Right forelimb (tissue), 1 donor: Measurements from ENCODE around the gene FAM53B.
A peak's percentile ranks its signal among the peaks of the same experiment; 100 is the strongest.

Source experiments
- DNase-seq: peaks from one replicate; pipeline ENCODE4 v3.0.0-alpha.2; 2018

Gene FAM53B

DNA sequence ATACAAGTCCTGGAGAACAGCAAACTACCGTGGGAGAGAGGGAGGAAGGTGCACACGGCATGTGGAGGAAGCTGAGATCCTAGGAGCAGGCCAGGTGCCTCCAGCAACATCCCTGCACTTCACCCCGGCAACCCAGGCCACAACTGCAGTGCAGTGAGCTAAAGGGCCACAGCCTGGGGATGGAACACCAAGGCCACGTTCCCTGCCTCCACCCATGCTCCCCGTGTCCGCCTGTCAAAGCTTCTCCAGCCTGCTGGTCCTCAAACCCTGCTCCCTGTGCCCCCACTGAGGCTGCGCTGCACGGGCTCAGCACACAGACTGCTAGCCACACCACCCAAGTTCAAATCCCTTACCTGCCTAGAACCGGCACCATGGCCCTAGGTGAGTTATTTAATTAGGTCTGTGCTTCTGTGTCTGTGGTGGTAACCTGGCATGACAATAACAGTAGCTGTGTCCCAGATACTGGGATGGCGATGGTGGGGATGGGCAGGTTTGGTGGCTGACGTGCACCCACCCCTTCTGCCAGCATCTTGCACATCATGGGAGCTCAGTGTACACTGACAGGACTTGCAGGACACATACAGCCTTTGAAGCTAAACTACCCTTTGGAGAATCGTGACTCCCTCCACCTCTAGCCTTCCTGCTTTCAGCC lies 85.5 kb downstream of the FAM53B start:
- DNase-seq: no peak

DNA sequence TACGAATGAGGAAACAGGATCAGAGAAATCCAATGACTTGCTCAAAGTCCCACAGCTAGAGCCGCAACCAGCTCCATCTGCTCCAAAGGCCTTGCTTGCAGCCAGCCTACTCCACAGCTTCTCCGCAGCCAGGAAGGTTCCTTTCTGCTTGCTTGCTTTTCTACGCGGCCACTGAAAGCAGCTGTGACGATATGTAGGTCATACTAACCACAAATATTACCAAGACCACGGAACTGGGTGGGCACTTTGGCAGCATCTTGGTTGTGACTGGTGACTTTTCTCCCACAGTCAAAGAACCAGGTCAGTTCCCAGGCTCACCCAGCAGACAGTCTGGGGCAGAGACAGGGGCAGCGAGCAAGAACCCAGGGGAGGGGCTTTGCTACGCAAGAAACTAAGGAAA lies 86.4 kb downstream of the FAM53B start:
- DNase-seq: no peak

DNA sequence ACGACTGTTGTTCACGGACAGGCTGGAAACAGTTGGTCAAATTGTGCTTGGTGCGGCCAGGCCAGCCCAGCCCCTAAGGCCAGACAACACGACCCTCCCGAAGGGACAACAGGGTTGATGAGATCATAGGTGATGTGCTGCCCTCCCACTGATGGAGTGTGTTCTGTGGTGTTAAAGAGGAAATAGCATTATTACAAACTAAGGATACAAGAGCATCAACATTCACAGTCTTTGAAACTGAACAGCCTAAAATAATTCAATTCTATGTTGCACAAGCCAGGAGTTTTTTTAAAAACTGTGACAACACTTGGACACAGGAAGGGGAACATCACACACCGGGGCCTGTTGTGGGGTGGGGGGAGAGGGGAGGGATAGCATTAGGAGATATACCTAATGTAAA lies 87.6 kb downstream of the FAM53B start:
- no peak for DNase-seq

DNA sequence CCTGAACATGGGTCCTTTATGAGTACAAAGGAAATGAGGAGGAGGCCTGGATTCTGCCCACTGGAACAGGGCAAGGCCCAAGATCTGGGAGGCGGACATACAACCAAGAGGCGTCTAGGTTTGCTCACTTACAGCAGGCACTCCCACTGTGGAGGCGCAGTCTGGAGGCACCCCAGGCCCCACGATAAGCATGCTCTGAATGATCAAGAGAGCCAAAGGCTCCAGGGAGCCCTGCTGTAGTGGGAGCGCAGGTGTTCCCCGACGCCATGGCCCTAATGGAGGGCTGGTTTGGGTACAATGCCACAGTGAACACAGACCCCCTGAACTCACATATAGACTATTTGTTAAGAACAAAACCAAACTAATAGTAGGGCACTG lies 88.1 kb downstream of the FAM53B start:
- no peak for DNase-seq

DNA sequence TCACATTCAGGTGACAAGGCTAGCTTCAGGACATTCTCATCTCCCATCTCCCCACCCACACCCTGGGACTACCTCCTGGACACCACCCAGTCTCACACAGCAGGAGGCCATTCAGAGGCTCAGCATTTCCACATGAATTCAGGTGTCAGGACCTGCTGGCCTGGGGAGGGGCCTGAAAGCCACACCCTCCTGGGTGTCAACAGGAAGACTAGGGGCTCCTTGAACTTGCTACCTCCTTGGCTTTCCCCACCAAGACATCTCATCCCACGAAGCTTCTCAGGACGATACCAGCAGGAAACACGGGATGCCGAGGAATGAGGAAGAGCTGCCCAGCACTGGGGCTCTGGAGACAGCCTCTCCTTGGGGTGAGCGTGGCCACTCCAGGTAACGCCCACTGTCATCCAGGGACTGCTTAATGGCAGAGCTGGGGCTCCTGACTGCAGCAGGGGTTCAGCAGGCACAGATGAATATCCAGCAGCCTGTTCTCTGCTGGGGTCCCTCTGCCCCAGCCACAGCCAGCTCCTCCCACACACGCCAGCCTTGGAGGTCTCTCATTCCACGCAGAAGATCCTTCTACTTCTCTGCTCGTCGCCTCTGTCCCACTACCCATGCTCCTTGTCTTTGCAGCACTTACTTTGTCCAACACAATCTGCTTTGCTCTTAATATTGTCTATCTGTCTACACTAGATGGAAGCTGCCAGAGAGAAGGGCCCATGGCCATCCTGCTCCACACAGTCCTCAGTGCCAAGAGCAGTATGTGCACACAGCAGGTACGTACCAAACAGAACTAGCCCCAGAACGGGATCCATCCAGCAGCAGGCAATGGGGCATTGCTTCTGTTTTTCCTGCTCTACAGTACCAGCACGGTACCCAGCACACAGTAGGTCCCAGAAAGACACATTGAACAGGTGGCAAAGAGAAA lies 88.7 kb downstream of the FAM53B start:
- DNase-seq: no peak

DNA sequence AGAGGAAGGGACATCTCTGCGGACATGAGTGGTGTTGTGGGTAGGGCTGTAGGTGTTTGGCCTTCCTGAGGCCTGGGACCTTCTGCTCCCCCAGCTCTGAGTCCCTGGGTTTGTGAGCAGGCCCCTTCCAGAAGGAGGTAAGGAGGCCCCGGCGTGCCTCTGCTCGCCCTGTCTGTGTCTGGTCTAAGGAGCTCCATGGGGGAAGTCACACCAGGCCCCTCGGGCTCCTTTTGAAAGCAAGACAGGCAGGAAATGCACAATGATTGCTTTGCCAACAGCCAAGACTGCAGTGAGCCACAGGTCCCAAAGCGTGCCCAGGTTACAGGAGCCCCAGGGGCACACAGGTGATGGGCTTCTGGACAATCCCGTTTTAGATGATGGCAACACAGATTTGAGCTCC lies 89.5 kb downstream of the FAM53B start:
- no peak for DNase-seq

DNA sequence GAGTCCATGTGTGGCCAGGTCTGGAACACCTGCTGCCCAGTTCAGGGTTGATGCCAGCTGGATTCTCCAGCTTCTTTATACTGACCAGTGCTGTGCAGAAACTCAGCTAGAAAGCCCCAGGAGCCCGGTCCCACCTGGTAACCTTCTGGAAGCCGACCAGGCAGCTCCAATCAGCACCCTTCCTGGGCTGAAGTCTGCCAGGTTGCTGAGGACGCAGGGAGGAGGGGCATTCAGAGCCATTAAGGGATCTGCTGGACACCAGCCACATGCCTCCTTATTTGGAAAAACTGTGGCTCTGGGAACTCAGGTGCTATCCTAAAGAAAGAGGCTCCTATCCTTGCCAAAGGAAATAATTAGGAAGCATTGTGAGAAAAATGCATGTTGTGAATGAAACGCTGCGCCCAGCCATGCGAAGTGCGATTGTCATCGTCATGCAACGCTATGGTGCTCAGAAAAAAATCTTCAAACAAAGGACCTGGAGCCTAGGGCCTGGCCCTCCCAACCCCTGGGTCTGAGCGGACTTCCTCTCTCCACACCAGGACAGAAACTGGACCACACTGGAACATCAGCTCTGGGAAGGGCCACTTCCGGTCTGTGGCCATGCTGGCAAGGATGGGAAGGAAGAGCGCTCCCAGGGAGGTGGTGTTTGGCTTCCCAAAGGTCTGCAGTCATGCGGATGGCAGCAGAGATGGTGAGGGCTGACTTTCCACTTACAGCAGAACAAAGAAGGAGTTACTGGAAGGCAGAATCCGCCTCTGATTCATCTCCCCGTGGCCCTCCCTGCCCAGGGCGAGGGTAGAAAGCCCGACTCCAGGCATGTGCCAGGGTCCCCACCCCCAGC lies 90.1 kb downstream of the FAM53B start:
- no peak for DNase-seq

DNA sequence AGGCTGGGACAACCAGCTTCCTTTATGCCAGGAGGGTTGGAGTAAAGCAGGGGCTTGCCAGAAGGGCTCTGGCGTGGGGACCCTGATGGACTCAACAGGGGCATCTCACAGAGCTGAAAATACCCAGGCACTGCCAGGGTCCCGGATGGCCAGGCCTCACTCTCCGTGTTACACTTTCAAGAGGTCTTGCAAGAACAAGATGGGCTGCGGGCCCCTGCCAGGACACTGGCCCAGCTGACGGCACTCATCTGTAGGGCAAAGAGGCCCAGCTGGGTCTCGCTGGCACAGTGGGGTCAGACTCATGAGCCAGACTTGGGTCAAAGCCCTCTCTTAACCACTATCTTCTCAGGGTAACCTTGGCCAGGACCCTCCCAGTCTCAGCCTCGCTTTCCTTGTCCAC lies 90.9 kb downstream of the FAM53B start:
- DNase-seq: no peak

DNA sequence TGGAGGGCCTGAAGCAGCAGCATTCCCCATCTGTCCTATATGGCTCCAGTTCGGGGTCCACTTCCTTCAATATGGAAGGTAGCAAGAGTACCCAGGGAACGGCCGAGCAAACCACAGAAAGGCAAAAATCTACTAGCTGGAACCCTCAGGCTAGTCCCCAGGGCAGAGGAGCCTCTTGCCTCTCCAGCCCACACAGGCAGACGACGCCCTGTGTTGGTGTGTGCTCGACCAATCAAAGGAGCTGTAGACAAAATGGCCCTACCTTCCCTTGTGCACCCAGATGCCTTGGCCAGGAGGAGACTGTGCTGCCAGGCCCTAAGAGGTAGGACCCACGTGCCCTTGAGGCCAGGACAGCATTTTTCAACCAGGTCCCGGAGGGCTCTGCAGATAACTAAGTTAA lies 91.5 kb downstream of the FAM53B start:
- no peak for DNase-seq

DNA sequence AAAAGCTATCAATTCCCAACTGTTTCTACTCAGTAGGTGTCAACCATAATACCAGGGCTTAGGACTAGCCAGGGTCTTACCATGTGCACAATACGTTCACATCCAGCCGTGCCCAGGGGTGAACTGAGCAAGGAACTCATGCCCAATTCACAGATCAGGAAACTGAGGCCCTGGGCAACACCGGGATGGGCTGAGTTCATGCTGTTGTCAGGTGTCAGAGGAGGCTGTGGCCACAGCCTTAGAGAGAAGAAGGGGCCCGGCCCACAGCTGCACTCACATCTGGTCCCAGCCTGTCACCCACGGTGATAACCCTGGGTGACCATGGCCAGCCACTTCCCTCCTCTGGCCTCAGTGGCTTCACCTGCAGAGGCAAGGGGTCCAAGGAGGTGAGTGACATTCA lies 92.0 kb downstream of the FAM53B start:
- DNase-seq: no peak

DNA sequence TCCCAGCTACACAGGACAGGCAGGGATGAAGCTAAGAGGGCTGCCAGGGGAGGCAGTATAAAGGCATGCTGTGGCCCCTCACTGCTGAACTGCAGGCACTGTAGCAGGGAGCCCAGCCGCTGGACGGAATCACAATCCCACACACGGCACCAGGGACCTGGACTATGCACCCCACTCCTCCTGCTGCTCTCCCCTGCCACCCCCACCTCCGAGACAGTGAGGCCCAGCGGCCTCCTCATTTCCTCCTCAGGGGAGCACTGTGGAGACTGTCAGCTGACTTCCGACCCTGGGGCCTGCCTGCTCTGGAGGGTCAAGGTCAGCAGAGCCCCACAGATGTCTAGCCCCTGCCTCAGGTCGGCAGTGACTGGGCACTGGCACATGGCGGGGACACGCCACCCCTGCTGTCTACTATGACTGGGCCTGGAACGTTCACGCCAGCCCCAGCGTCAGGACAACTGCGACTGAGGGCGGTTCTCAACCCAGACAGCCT lies 92.7 kb downstream of the FAM53B start:
- DNase-seq: no peak

DNA sequence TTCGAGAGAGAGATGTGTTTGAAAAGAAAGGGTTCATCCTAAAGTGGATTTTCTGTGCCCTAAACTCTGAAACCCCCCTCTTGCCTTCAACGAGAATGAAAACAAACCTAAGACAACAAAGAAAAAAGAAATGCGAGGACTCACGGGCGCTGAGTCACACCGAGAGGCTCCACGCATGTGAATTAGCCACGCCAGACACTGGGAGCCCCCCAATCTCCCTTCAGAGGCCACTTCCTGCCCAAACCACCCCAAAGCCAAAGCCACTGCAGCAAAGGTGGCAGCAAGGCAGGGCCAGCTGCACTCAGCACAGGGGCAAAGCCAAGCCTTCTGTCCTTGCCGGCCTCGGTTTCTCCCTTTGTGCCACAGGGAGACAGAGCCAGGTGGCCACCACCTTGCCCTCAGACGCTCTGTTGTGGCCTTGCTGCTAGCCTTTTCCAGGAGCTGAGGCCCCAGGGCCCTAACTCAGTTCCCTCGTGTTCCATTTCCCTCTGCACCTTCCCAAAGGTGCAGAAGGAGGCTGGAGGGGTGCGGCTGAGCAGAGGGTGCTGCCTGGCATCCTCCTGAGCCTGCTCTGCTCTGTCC lies 93.3 kb downstream of the FAM53B start:
- DNase-seq: no peak

DNA sequence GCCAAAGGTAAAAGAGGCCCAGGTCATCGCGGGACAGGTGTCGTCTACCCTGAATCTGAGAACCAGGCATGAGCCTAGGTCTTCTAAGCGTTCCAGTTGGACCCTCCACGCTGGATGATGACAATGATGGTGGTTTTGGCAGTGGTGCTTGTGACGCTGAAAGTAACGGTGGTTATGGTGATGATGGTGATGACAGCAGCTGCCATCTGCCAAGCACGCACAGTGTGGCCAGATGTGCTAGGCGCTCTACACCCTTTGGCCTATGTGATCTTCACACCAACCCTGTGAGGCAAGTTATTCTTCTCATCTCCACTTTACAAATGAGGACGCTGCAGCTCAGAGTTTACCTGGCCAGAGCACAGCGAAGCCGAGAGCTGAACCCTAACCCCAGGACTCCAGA lies 93.9 kb downstream of the FAM53B start:
- no peak for DNase-seq

DNA sequence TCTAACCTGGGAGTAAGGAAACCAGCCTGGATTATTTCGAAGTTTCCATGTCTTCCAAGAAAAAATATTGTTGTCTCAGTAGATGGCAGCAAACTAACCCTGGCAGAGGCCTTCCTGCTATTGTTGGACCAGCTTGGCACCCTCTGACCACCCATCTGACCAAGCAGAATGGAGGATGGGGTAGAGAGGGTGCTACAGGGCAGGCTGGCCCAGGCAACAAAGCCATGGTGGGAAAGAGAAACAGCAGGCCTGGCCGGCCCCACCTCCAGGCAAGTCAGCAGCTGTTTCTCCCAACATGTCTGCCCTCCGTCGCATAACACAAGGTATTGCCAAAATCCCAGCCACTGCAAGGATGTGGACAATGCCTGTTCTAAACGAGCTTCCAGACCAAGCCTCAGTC lies 95.0 kb downstream of the FAM53B start:
- DNase-seq: no peak

DNA sequence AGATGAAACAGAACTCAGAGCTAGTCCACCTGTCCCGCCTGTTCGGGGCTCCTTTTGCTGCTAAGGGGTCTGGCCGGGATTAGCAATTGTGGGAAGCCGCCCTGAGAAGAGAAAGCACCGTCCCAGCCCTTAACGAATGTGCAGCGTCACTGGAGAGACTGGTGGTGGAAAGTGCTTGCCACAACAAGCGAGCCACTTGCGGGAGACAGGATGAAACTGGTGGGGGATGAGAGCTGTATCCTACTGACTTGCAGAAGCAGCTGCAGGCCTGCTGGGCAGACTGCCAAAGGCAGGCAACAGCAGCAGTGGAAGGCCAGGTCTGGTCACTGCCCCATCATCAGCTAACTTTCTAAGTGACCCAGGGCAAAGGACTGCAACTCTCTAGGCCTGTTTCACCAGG lies 95.4 kb downstream of the FAM53B start:
- DNase-seq: peak; percentile 78

DNA sequence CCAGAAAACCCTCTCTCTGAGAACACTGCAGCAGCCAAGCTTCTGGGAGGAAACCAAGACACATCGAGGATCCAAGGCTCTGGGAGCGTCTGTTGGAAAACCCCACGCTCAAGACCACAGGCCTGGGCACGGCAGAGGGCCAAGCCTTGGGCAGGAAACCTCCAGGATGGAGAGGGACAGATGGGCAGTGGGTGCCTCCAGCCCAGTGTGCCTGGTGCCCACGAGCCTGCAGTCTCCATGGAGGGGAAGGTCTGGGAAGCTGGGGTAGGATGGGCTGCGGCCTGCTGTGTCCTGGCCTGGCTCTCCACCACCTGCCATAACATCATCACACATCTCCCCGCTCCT lies 96.1 kb downstream of the FAM53B start:
- DNase-seq: no peak

DNA sequence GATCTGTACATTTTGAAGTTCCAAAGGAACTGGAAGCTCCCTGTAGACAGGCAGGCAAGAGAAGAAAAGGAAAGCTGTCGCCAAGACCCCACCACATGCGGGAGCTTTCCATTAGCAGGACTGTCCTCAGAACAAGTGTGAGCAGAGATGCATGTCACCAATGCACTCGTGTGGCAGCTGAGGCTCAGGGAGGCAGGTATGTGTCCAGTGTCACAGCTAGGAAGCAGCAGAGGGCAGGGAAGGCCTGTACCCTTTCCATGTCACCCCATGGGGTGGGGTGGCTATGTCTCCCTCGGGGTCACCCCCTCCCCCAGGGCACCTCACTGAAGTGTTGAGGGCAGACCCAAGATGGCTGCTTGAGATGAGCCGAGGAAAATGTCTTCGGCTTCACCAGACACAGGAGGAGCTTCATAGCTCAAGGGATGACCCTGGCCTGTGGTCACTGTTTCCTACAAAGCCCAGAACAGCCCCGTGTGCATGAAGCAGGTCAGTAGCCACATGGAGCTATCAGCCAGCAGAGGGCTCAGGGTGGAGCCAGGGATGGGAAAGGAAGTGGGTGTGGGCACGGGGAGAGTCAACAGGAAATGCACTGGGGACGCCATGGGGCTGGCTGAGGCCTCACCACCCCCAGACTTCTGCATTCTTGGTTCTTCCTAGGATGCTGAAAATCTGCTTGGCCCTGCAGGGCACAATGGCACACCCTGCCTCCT lies 96.6 kb downstream of the FAM53B start:
- DNase-seq: no peak

DNA sequence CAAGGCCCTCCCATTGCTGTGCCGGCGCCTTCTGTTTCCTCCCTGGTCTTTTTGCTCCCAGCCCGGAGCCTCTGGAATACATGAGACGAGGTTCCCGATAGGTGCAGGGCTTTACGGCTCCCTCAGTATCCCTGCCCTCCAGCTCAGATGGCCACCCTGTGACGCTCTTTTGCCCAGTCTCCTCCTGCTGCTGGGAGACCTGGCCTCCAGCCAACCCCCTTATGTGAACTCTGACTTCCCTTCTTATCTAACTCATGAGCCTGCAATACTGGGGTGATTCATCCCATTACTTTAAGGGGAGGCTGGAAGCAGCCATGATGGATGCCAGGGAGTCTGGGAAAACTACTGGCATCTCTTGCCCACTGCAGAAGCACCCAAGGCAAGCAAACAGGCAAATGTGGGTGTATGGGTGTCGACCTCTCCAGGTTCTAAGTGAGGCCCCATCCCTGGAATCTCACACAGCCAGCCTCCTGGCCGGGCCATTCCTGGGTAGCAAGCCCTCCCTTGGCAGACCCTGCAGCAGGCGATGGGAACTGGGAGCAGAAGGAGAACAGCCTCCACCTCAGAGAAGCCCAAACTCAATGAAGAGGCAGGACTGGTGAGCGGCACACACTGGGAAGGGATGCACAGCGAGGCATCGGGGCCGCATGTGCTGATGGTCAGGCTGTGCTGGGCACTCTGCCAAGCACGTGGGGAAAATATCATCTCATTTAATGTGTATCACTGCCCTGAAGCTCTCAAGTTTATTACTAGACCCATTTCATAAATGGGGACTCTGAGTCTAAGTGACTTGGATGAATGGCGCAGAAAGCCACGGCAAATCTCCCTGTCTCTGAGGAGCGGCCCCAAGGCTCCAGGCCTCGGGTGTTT lies 97.5 kb downstream of the FAM53B start:
- DNase-seq: no peak

DNA sequence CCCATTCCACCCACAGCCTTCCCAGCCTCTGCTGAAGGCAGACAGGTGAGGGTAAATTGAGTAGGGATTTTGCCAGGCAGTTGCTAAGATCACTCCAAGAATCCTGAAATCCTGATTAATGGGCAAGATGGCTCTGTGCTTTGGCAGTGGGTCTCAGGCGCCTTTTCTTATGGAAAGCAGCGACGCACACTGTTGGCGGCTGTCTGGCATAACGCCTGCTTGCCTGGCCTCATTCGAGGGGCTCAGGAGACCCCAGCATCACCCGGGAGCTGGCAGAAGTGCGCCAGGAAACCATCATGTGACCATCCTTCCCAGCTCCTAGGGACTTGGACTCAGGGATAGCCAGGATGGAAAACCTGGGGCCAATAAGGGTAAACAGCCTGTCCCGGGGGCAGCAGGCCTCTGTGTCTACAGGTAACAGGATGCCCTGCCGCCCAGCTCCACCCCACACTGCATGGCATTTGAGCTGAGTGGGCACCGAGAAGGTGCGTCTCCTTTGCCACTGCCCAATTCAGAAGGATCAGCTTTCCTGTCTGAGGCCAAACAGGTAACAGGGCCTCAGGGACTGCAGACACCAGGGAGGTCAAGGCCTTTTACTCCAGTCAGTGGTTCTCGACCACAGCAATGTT lies 98.6 kb downstream of the FAM53B start:
- no peak for DNase-seq

DNA sequence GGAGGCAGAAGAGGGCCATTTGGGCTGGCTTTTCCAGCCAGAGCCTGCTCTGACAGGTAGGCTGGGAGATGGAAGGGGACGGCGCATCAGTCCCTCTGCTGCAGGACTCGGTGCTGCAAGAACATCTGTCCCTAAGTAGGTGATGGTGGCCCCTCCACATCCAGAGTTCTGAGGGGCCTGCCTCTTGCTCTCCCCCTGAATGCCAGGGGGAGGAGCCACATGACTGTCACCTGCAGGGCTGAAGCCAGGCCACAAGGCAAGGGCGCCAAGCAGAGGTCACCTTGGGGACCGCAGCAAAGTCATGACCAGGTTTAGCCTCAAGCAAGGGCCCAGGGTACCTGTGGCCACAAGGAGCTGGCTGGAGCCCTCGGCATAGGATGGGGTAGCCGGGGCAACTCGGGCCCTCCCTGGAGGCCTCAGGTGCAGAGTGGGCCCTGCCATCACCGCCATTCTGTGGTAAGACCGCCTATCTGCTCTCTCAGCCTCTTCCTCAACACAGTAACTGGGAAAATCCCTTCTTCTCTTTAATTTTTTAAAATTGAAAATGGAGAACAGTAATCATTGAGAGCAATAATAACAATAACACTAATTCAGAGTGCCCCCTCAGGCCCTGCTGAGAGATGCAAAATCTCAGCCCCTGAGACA lies 99.3 kb downstream of the FAM53B start:
- DNase-seq: no peak
